MV-4-11 (cell line): ENCODE measurements around the gene BTNL9.
A peak's percentile ranks its signal among the peaks of the same experiment; 100 is the strongest.
"Not testable (repeated sequence)": the region's sequence is repeated elsewhere in the genome, so short reads cannot be mapped to it uniquely, and the experiment has no call there.

ENCODE experiments used
- DNase-seq: peaks from one replicate; lab custom pipeline; 2025; lab: John Stamatoyannopoulos, UW

Gene BTNL9

DNA sequence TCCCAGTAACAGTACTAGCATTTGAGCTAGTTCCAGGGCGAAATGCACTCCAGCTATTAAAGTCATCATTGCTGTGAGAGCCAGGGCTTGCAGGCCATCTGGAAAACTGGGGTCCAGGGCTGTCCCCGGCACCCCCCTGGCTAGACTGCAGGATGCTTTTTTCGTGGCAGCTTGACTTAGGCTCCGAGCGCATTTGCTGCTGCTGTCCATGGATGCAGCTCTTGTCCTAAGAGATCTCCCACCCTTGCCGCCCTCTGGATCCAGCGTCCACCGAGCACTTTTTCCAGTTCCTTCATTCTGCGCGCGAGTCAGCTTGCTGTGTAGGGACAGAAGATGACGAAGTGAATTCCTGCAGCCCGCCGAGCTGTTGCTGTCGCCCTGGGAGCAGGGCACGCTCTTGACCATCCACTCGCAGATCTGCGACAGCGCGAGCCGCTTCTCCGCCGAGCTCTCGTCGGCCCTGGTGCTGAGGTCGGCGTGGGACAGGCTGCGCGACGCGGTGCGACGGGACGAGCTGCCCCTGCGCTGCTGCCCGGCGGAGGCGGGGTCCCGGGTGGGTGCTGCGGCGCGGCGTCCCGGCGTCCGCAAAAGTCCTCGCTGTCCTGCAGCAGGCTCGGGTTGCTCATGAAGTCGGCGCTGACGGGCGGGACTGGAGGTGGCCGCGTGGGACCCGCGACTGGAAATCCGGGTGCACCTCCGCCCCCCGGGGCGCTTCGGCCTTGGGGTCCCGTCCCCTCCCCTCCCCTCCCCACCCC, 60.2 kb downstream of the BTNL9 start:
- no peak for DNase-seq

DNA sequence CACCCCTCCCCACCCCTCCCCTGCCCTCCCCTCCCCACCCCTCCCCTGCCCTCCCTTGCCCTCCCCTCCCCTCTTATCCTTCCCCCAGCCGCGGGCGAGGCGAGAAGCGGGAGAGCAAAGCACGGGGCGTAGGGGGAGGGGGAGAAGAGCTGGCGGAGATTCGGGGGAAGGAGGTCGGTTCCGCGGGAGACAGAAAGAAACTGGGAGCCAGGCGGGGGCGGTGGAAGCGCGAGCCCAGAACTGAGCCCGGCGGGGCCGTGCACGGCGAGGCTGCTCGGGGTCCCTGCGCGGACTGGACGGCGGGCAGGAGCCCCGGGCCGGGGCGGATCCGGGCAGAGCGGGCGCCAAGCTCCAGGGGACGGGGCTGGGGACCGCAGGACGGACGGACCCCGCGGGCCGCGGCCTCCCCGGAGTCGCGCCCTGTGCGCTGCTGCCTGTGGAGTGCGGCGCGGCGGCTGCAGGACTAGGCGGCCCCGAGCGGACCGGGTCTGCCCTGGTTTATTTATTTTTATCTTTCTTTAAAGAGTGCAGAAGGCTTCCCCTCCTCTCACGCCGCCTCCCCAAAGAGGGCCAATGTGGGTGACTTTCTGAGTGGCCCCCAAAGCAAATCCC, 61.1 kb downstream of the BTNL9 start:
- DNase-seq: not testable (repeated sequence)

DNA sequence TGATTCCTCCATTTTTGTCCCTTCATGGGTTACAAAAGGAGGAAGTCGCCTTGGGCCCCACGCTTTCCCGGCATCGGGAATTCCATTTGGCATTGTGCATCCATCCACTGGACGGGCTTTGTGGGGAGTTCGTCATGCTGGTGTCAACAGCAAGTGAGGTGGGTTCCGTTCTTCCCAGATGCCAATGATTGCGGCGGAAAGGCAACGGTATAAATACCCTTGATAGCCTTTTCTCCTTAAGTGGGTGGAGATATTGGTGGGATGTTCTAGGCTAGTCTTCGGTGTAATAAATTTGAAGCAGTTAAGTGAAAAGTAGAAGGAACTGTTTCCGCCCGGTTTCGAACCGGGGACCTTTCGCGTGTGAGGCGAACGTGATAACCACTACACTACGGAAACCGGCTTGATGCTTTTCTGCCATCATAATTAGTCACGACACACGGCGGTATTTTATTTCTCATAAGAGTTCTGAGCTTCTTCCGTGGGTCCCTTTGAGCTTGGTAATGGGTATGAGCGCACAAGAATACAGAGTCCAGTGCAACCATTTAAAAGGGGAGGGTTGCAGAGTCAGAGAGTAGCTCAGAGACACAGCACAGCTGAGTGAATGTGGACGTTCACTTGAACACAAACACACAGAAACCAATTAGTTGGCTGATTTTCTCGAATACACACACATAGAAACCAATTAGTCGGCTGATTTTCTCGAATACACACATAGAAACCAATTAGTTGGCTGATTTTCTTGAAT, 62.0 kb downstream of the BTNL9 start:
- DNase-seq: not testable (repeated sequence)

DNA sequence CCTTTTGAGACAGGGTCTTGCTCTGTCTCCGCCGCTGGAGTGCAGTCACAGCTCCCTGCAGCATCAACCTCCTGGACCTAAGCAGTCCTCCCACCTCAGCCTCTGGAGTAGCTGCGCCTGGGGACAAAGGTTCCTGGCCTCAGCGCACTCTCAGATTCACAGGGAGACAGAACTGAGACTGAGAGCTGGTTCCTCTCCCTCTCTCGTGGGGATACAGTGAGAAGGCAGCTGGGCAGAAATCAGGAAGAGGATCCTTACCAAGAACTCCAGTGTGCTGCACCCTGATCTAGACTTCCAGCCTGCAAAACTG, 64.1 kb downstream of the BTNL9 start:
- peak; percentile 40 for DNase-seq

DNA sequence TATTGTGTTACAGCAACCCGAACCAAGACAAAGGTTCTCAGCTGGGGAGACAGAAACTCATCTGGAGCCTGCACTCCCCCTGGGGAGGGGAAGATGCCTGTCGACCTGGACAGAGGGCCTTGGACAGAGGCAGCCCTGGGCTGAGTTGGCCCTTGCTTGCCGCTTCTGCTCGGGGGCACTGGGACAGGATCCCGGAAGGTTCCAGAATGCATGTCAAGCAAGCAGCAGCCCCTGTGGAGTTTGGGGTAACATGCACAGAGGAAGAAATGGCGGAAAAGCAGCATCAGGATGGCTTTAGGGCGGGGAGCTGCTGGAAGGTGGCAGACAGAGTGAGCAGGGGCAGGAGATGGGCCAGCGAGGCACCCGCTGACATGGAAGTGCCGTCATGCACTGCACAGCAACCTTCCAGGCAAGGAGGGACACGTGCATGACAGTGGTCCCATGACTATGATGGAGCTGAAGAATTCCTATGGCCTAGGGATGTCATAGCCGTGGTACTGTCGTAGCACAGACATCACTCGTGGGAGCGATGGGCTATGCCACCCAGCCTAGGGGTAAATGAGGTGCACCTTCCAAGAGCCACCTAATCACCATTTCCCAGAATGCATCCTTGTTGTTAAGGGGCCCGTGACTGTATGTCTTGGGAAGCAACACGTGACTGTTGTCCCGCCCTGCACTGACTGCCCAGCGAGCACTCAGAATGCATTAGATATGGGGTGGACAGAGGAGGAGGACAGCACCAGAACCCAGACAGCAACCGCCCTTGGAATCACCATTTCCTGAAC, 64.7 kb downstream of the BTNL9 start:
- DNase-seq: not testable (repeated sequence)

DNA sequence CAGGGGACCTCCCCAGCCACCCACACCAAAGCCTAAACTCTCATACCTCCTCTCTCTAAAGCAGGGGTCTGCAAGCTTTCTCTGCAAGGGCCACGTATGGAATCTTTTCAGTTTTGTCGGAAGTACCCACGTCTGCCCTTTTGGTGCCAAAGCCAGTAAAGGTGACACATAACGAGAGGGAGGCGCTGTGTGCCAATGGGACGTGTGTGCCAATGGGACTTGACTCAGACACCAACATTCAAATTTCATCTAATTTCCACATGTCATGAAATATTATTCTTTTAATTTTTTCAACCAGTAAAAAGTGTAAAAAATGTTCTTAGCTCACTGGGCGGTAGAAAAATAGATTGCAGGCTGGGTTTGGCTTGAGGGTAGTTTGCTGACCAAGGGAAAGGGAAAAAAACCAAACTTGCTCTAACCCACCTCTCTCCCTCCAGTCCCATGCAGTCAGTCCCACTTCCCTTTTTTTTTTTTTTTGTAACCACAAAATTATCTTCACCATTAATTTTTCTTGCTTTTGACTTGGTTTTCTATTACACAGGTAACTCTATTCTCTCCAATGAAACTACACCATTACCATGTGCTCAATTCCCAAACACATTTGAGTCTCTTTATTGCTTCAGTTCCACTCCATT, 65.4 kb downstream of the BTNL9 start:
- DNase-seq: peak; percentile 63

DNA sequence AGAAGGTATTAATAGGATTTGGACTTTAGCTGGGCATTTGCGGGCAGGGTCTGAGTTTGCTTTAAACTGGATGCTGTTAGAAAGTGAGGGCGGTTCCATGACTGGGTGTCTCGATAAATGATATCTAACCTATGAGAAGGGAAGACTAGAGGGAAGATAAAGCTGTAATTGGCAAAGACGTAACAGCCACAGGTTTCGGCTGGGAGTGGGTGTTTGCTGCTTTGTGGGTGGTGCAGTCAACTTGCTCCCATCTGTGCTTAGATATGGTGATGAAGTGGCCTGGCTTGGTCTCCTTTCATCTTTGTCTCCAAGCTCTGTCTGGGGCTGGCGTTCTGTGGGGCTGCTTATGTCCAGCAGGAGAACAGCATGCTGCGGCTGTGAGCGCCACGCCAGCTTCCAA, 67.6 kb downstream of the BTNL9 start:
- DNase-seq: no peak

DNA sequence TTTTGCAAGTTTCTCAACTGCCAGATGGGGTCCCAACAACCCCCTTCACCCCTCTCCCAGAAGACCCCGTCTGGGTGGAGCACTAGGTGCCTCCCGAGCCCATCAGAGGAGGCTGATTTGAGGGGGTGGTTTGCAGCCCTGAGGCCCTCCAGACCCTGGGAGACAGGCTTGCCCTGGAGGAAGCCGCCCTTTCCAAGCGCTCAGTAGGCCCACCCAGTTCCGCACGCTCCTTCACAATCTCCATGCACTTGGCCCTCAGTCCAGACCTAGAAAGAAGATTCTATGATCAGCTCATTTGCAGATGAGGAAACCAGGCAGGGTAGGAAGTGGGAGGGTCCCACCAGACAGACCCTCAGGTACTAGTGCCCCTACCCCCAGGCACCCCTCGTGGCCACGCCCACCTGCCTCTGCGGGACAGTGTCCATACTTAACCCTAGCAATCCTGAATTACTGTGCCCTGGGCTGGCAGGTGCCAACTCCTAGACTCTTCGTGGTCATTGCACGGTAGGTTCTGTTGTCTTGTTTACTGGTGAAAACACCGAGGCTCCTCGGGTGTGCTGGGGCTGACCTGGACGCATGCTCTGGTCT, 68.6 kb downstream of the BTNL9 start:
- DNase-seq: no peak

DNA sequence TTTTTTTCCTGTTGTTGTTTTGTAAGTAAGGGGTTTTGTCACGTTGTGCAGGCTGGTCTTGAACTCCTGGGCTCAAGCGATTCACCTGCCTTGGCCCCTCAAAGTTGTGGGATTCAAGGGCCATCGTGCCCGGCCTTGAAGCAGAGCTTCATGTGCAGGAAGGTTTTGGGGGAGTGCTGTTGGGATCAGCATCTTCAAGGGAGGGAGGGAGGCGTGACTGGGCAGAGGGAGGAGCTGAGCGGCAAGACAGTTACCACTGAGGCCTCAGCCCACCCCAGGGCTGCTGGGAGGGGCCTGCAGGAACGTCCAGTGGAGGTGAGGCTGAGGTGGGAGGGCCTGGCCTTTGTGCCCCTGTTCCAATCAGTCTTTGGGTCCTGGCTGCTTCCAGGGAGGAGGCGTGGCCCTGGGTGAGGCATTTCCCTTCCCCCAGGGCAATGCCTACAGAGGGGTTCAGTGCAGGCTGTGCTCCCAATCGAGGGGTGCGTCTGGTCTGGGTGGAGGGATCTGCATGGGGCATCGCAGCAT, 69.5 kb downstream of the BTNL9 start:
- no peak for DNase-seq

DNA sequence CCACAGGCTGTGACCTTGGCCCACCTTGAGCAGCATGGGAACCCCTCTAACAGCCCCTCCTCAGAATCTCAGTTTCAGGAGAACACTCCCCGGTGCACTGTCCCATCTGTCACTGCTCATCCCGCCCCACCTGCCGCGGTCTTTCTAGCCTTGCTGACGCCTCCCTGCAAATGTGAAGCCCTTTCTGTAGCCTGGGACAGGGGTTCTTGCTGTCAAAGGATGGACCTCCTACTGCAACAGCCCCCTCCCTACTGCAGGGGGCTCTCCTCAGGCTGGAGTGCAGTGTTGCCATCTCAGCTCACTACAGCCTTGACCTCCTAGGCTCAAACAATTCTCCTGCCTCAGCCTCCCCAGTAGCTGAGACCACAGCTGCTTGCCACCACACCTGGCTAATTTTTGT, 70.9 kb downstream of the BTNL9 start:
- DNase-seq: no peak
